Osteocyte (in vitro differentiated cells): ENCODE results near the gene CLEC4F. TPM values are rescaled to one million over a fixed set of nuclear protein-coding genes. Genes with fewer than 3 reads are reported as not detected.

ENCODE experiments used
- DNase-seq: peaks from one replicate; pipeline ENCODE4 v3.0.0; 2021; ENCODE audit warnings: mixed read lengths; ENCODE audit not compliant: unreplicated experiment; ENCODE audit errors: extremely low spot score
- H3K27ac Mint-ChIP-seq: one replicate; pipeline ENCODE4 v1.8.0; 2021; ENCODE audit warnings: mild to moderate bottlenecking, mixed read lengths; ENCODE audit not compliant: unreplicated experiment
- H3K27me3 Mint-ChIP-seq: one replicate; pipeline ENCODE4 v1.8.0; 2021; ENCODE audit warnings: mixed read lengths; ENCODE audit not compliant: unreplicated experiment
- H3K36me3 Mint-ChIP-seq: one replicate; pipeline ENCODE4 v1.8.0; 2021; ENCODE audit warnings: mixed read lengths; ENCODE audit not compliant: unreplicated experiment
- H3K4me1 Mint-ChIP-seq: one replicate; pipeline ENCODE4 v1.8.0; 2021; ENCODE audit warnings: mixed read lengths; ENCODE audit not compliant: unreplicated experiment
- H3K4me3 Mint-ChIP-seq: one replicate; pipeline ENCODE4 v1.8.0; 2021; ENCODE audit warnings: mild to moderate bottlenecking, moderate library complexity, mixed read lengths; ENCODE audit not compliant: unreplicated experiment
- H3K9me3 Mint-ChIP-seq: one replicate; pipeline ENCODE4 v1.8.0; 2021; ENCODE audit warnings: mixed read lengths; ENCODE audit not compliant: unreplicated experiment
- total RNA-seq: library from RNA; stranded (reverse); gene quantifications from 2 replicates; pipeline ENCODE4 v1.2.1, GENCODE V29; 2021
- TF ChIP-seq, protein P1 (sequence below): fragments of 200-600 bp; sonication (generic); IDR thresholded peaks from 2 replicates; pipeline ENCODE4 v1.5.0; 2021; ENCODE audit warnings: antibody characterized with exemption, mild to moderate bottlenecking, moderate library complexity

Gene CLEC4F
- total RNA-seq, 1 donor from 2014 or later: not detected

GRCh38 chr2:70789304-70790135 lies 30.9 kb downstream of the CLEC4F start:
- H3K27me3 Mint-ChIP-seq: peaks cover 76% of the 10 kb centered on the region
- H3K27ac Mint-ChIP-seq: no peak overlapping the region
- H3K9me3 Mint-ChIP-seq: no peaks in the 10 kb centered on the region
- no peaks in the 10 kb centered on the region for H3K36me3 Mint-ChIP-seq
- TF ChIP-seq, protein P1, sequence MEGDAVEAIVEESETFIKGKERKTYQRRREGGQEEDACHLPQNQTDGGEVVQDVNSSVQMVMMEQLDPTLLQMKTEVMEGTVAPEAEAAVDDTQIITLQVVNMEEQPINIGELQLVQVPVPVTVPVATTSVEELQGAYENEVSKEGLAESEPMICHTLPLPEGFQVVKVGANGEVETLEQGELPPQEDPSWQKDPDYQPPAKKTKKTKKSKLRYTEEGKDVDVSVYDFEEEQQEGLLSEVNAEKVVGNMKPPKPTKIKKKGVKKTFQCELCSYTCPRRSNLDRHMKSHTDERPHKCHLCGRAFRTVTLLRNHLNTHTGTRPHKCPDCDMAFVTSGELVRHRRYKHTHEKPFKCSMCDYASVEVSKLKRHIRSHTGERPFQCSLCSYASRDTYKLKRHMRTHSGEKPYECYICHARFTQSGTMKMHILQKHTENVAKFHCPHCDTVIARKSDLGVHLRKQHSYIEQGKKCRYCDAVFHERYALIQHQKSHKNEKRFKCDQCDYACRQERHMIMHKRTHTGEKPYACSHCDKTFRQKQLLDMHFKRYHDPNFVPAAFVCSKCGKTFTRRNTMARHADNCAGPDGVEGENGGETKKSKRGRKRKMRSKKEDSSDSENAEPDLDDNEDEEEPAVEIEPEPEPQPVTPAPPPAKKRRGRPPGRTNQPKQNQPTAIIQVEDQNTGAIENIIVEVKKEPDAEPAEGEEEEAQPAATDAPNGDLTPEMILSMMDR: peak; percentile 64
- H3K4me1 Mint-ChIP-seq: peaks cover 12% of the 10 kb centered on the region
- peak overlapping the region; percentile 66 for H3K4me3 Mint-ChIP-seq
- no peak for DNase-seq

GRCh38 chr2:70785137-70785911 lies 35.1 kb downstream of the CLEC4F start:
- H3K9me3 Mint-ChIP-seq: no peaks in the 10 kb centered on the region
- TF ChIP-seq, protein P1: peak; percentile 28
- peaks cover 8% of the 10 kb centered on the region for H3K4me1 Mint-ChIP-seq
- H3K27ac Mint-ChIP-seq: no peak overlapping the region
- no peak overlapping the region for H3K4me3 Mint-ChIP-seq
- no peak for DNase-seq
- H3K36me3 Mint-ChIP-seq: no peaks in the 10 kb centered on the region
- H3K27me3 Mint-ChIP-seq: peaks cover 62% of the 10 kb centered on the region

DNA sequence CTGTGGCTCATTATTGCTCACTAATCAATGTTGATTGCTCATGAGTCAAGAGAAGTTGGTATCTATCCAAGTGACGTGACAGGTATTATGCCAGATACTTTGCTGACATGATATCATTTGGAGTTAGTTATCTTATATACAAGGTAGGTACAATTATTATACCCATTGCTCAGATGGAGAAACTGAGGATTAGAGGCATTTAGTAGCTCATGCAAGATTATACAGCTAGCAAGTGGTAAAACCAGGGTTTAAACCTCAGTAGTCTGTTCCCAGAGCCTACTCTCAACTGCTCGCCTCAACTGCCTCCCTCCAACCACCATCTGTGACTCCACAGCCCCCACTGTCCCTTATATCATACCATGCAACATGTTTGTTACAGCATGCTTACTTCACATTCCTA lies 36.1 kb downstream of the CLEC4F start:
- H3K27me3 Mint-ChIP-seq: peaks cover 63% of the 10 kb centered on the region
- no peaks in the 10 kb centered on the region for H3K4me1 Mint-ChIP-seq
- TF ChIP-seq, protein P1: no peak
- H3K9me3 Mint-ChIP-seq: no peaks in the 10 kb centered on the region
- DNase-seq: no peak
- H3K36me3 Mint-ChIP-seq: no peaks in the 10 kb centered on the region
- no peak overlapping the region for H3K4me3 Mint-ChIP-seq
- H3K27ac Mint-ChIP-seq: no peak overlapping the region

GRCh38 chr2:70779911-70780545 lies 40.4 kb downstream of the CLEC4F start:
- no peak for DNase-seq
- H3K9me3 Mint-ChIP-seq: no peaks in the 10 kb centered on the region
- TF ChIP-seq, protein P1: no peak
- no peaks in the 10 kb centered on the region for H3K36me3 Mint-ChIP-seq
- H3K27me3 Mint-ChIP-seq: peaks cover 55% of the 10 kb centered on the region
- no peak overlapping the region for H3K27ac Mint-ChIP-seq
- H3K4me1 Mint-ChIP-seq: no peaks in the 10 kb centered on the region
- H3K4me3 Mint-ChIP-seq: no peak overlapping the region
